ENCODE measurements around the gene HLCS. TPM values are rescaled to one million over a fixed set of nuclear protein-coding genes. Genes with fewer than 3 reads are reported as not detected.

HLCS gene
- total RNA-seq, 6 donors from 2014 or later: 15.3 to 34.6 (median 24.1) TPM

DNA sequence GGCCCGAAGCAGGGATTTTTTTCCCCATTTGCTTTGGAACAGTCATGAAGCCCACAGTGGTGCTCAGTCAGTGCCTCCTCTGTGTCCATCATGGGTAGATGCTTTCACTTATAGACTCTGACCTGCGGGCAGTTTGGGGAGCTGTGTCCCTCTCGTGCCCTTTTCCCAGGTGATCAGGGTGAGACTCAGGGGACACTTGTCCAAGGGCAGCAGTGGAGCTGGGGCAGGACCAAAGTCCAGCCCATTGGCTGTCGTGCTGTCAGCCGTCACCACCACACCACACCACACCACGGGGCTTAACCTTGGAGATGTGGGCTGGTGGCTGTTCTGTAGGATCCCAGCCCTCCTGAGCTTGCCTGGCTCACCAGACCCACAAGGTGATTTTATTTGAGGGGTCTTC is 232.6 kb downstream of the HLCS start:
- no peaks in the 10 kb centered on the region for H3K27me3 ChIP-seq
- 99 to 100% methylated on average over 3 to 5 of the region's 6 CpGs for WGBS, 2 donors
- peak in 1 of 2 donors; percentile 14 for DNase-seq

DNA sequence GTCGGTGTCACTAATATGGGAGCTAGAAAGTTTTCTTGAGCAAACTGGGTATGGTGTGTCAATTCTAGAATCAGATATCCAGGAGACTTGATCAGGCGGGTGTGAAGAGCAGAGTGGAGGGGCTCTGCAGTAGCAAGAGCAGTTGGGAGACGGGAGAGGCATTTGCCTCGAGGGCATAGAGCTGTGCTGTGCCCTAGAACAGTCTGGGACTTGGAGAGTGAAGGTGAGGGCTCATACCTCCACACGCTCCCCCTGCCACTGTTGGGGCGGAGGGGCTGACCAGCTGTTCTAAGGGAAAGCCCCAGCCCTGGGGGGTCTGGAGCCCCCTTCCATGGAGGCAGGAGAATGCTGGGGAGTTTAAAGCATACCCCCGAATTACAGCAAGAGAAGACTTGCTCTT is 233.7 kb downstream of the HLCS start:
- H3K27me3 ChIP-seq: no peaks in the 10 kb centered on the region
- H3K4me3 ChIP-seq: no peak overlapping the region
- DNase-seq: peak in 1 of 2 donors; percentile 14
- H3K36me3 ChIP-seq: no peaks in the 10 kb centered on the region
- H3K9me3 ChIP-seq: peaks cover 0 to 2% (median 0%) of the 10 kb centered on the region in 4 donors
- no peak for ATAC-seq (ENCODE audit: low FRiP score in 2 of 2)
- H3K27ac ChIP-seq: no peak overlapping the region
- peaks cover 0 to 7% (median 0%) of the 10 kb centered on the region in 4 donors for H3K4me1 ChIP-seq
- TF ChIP-seq POLR2A (IDR thresholded peaks at IDR 0.05) (no peak), EP300 (IDR thresholded peaks at IDR 0.05) (no peak), POLR2AphosphoS5 (IDR thresholded peaks at IDR 0.05) (no peak)
- TF ChIP-seq, protein P1, sequence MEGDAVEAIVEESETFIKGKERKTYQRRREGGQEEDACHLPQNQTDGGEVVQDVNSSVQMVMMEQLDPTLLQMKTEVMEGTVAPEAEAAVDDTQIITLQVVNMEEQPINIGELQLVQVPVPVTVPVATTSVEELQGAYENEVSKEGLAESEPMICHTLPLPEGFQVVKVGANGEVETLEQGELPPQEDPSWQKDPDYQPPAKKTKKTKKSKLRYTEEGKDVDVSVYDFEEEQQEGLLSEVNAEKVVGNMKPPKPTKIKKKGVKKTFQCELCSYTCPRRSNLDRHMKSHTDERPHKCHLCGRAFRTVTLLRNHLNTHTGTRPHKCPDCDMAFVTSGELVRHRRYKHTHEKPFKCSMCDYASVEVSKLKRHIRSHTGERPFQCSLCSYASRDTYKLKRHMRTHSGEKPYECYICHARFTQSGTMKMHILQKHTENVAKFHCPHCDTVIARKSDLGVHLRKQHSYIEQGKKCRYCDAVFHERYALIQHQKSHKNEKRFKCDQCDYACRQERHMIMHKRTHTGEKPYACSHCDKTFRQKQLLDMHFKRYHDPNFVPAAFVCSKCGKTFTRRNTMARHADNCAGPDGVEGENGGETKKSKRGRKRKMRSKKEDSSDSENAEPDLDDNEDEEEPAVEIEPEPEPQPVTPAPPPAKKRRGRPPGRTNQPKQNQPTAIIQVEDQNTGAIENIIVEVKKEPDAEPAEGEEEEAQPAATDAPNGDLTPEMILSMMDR (IDR thresholded peaks at IDR 0.05): no peak
- WGBS, 2 donors: 89 to 91% methylated on average over 7 of the region's 7 CpGs

More for the DNA sequence above, 232.6 kb downstream of the HLCS start:
- no peak overlapping the region for H3K4me3 ChIP-seq
- ATAC-seq (ENCODE audit: low FRiP score in 2 of 2): no peak
- no peak for TF ChIP-seq EP300 (IDR thresholded peaks at IDR 0.05)
- TF ChIP-seq, protein P1 (IDR thresholded peaks at IDR 0.05): no peak
- TF ChIP-seq POLR2A (IDR thresholded peaks at IDR 0.05): no peak
- no peak for TF ChIP-seq POLR2AphosphoS5 (IDR thresholded peaks at IDR 0.05)
- no peak overlapping the region for H3K27ac ChIP-seq
- peaks cover 0 to 2% (median 0%) of the 10 kb centered on the region in 4 donors for H3K9me3 ChIP-seq
- no peaks in the 10 kb centered on the region for H3K36me3 ChIP-seq
- H3K4me1 ChIP-seq: peaks cover 0 to 7% (median 0%) of the 10 kb centered on the region in 4 donors

DNA sequence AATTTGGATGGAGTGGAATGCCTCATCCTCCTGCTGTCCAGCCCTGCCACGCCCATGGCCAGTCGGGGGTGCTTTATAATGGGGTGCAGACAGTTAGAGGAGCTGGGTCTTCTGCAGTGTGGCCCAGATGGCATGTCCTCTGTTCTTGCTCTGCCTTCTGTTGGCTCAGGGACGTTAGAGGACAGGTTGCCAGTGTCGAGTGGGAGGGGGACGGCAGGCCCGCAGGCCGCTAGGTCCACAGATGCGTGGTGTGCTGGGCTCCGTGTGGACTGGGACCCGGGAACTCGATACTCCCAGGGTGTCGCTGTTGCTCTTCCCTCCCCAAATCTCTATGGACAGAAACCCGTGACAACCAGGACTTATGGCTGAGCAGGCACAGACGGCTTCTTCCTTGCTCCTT is 234.3 kb downstream of the HLCS start:
- Histone ChIP-seq H3K36me3 (no peaks in the 10 kb centered on the region), H3K27ac (no peak overlapping the region), H3K4me3 (no peak overlapping the region), H3K4me1 (peaks cover 0 to 7% (median 0%) of the 10 kb centered on the region in 4 donors), H3K9me3 (peaks cover 0 to 2% (median 0%) of the 10 kb centered on the region in 4 donors), H3K27me3 (no peaks in the 10 kb centered on the region)
- TF ChIP-seq POLR2AphosphoS5 (IDR thresholded peaks at IDR 0.05): no peak
- TF ChIP-seq, protein P1 (IDR thresholded peaks at IDR 0.05): no peak
- TF ChIP-seq POLR2A (IDR thresholded peaks at IDR 0.05): no peak
- TF ChIP-seq EP300 (IDR thresholded peaks at IDR 0.05): no peak
- peak in 1 of 2 donors; percentile 5 for DNase-seq
- 84 to 93% methylated on average over 12 to 14 of the region's 14 CpGs for WGBS, 2 donors
- no peak for ATAC-seq (ENCODE audit: low FRiP score in 2 of 2)

DNA sequence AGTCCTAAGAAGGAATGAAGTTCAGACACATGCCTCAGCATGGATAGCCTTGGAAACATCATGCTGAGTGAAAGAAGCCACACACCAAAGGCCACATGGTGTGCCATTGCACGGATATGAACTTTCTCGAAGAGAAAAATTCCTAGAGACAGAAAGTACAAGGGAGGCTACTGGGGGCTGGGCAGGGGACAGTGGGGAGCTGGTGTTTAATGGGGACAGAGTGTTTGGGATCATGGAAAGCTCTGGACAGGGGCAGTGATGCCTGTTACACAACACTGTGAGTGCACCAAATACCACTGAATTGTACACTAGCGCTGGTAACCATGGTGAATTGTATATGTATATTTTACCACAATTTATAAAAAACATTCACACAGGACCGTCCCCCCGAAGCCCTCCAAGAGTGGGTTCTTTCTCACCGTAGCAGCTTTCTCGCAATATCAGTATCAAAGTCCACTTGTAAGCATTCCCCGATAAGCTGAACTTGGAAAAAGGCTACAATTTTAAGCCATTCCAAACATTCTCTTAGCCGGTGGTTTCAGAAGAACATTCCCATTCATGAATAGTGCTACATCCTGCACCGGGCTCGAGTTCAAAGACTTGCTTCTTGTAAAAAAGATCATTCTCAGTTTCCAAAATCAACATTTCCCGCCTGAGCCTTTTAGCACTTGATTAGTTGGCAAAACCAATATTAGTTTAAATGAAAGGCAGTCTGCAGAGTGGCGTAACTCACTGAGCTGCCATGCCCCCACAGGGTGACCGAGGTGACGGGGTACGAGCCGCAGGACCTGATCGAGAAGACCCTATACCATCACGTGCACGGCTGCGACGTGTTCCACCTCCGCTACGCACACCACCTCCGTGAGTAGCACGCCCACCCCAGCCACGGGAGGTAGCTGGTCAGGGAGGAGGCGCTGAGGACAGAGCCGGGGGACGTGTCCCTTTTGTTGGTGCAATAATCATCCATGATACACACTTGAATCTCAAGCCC is 235.9 kb downstream of the HLCS start:
- WGBS, 2 donors: 51 to 73% methylated on average over 29 to 30 of the region's 30 CpGs
- DNase-seq (peak; percentile 20 to 55), ATAC-seq (ENCODE audit: low FRiP score in 2 of 2) (no peak)
- Histone ChIP-seq H3K36me3 (no peaks in the 10 kb centered on the region), H3K4me3 (no peak overlapping the region), H3K9me3 (peaks cover 0 to 2% (median 0%) of the 10 kb centered on the region in 4 donors), H3K27ac (no peak overlapping the region), H3K4me1 (peaks cover 0 to 7% (median 0%) of the 10 kb centered on the region in 4 donors), H3K27me3 (no peaks in the 10 kb centered on the region)
- TF ChIP-seq EP300 (IDR thresholded peaks at IDR 0.05) (no peak), POLR2A (IDR thresholded peaks at IDR 0.05) (no peak), POLR2AphosphoS5 (IDR thresholded peaks at IDR 0.05) (no peak)
- TF ChIP-seq, protein P1 (IDR thresholded peaks at IDR 0.05): no peak
